A549 (cell line): ENCODE measurements around the gene CHST11.

ENCODE experiments used
- CTCF ChIP-seq: fragments of >200 bp; sonication (Bioruptor Twin); formaldehyde crosslinking; IDR thresholded peaks from 3 replicates; pipeline ENCODE4 v1.5.1; 2016
- FOSL2 ChIP-seq, 2 experiments: fragments of 450-650 bp in 1 of 2; fragments of >200 bp in 1 of 2; sonication (Bioruptor Twin) in 1 of 2; formaldehyde crosslinking; IDR thresholded peaks; 2 replicates each; pipeline versions ENCODE4 v1.5.0 to v1.6.1; 2016 to 2020; ENCODE audit warnings: mild to moderate bottlenecking in 1 of 2, moderate library complexity in 1 of 2
- JUNB ChIP-seq: fragments of >200 bp; sonication (Bioruptor Twin); formaldehyde crosslinking; IDR thresholded peaks from 2 replicates; pipeline ENCODE4 v1.6.1; 2016
- POLR2A ChIP-seq: IDR thresholded peaks from 2 replicates; pipeline ENCODE4 v1.6.1; 2012; ENCODE audit warnings: mild to moderate bottlenecking, low read length
- RAD21 ChIP-seq, 2 experiments: fragments of >200 bp in 1 of 2; sonication (Bioruptor Twin) in 1 of 2; formaldehyde crosslinking in 1 of 2; IDR thresholded peaks in 1 of 2; conservative IDR thresholded peaks in 1 of 2; 2 replicates in 1 of 2; 3 replicates in 1 of 2; pipeline ENCODE4 v1.6.1; 2012 to 2018; ENCODE audit warnings: inconsistent platforms in 1 of 2
- RFX5 ChIP-seq: fragments of 450-650 bp; IDR thresholded peaks from 2 replicates; pipeline ENCODE4 v1.7.1; 2014; ENCODE audit warnings: antibody characterized with exemption, mild to moderate bottlenecking, moderate library complexity
- SREBF2 ChIP-seq: fragments of 450-650 bp; IDR thresholded peaks from 2 replicates; pipeline ENCODE4 v1.6.1; 2014; ENCODE audit warnings: mild to moderate bottlenecking, moderate library complexity
- ZFP36 ChIP-seq: fragments of 450-650 bp; IDR thresholded peaks from 2 replicates; pipeline ENCODE4 v1.6.1; 2014; ENCODE audit warnings: borderline replicate concordance; ENCODE audit not compliant: partially characterized antibody

- TF ChIP-seq JUNB, result no peak
- no peak for TF ChIP-seq RAD21 (conservative IDR thresholded peaks at IDR 0.05 in 1 of 2, IDR thresholded peaks at IDR 0.05 in 1 of 2)
- no peak for TF ChIP-seq ZFP36
- TF ChIP-seq CTCF, result no peak
- no peak for TF ChIP-seq SREBF2
- no peak for TF ChIP-seq RFX5
- TF ChIP-seq POLR2A, result no peak
- no peak for TF ChIP-seq FOSL2 (IDR thresholded peaks at IDR 0.05)
- no peak for TF ChIP-seq FOSL2 (CRISPR knock-in tag; IDR thresholded peaks at IDR 0.05)
Observed at GRCh38 chr12:104495786-104496185, 39.0 kb downstream of the CHST11 start.
